NCI-H2107 (cell line): ENCODE results near the gene HIPK2.

Experiments
- DNase-seq: peaks from one replicate; lab custom pipeline; 2025; lab: John Stamatoyannopoulos, UW

HIPK2 gene

DNA sequence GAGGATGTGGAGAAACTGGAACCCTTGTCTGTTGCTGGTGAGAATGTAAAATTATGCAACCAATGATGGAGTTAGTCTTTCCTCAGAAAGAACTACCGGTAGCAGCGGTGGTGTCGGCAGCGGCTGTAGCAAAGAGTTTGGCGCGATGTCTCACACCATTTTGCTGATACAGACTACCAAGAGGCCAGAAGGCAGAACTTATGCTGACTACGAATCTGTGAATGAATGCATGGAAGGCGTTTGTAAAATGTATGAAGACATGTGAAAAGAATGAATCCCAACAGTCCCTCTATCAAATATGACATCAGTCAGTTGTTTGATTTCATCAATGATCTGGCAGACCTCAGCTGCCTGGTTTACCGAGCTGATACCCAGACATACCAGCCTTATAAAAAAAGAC, 243.7 kb downstream of the HIPK2 start:
- DNase-seq, result no peak

- DNase-seq, result no peak
Observed at GRCh38 chr7:139532636-139533155, 245.1 kb downstream of the HIPK2 start.

DNA sequence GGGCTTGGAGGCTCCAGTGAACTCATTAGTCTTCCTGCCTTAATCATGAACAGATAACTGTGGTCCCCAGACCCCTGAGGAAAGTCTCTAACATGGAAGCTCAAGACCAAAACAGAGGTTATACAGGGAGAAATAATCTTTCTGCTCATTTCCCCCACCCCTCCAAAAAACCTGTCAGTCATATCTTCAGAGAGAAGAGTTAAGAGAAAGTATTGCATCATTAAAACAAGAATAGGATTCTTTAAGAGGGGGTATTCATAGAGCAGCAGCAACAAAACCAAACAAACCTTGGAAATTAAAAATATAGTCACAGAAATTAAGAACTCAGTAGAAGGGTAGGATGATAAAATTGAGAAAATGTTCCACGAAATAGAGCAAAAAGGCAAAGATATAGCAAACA, 246.7 kb downstream of the HIPK2 start:
- DNase-seq, result no peak

DNA sequence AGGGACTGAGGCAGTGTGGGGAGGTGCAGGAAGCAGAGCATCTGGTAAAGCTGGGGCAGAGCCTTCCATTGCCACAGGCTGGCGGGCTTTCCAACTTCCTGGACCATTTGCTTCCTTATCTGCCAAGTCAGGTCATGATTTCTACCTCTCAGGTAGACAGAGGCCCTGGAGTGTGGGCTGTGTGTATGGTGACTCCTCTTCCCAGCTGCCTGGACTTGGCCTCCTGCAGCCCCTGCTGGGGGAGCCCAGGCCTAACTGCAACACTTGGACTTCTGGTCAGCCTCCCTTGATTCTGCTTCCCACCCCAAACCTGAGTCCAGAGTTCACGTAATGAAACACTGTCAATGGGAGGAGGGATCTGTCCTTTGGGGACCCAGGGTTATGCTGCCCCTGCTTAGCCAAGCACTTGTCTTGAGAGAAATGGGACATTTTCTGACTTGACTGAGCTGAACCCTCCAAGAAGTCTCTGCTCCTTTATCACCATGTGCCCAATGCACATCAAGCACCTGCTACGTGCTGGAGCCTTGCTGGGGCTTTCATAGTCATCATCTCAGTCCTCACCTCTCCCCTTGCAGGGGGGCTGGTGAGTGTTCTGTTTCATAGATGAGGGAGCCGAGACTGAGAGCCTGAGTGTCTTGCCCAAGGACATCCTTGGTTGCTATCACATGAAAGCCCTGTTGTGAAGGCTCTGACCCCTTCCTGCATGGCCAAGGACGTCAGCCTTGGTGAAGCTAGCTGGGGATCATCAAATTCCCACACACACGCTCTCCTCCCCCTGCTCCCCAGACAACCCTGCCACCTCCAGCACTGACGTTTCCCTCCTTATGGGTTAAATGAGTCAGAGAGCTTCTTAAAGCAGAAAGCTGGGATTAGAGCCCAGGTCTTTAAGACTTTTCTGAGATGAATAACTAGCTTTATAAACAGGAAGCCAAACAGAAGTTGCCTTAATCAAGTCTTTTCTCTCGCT, 250.9 kb downstream of the HIPK2 start:
- DNase-seq, result no peak

DNA sequence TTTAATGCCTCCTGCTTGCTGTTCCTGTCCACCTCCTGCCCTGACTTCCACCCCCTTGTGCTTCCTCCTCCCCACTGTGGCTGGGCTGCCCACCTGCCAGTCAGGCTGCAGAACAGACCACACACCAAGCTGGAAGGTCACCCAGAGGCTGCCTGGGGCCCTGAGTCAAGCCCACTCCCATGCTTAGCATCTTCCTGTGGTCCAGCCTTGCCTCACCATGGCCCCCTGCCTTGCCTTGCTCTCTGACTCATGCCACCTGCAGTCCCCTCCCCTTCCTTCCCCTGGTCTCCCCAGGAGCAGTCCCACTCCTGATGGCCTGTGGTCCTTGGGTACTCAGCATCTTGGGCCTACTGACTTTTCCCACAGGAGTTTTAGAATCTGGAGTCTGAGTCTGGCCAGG, 252.0 kb downstream of the HIPK2 start:
- DNase-seq, result no peak

- DNase-seq, result no peak
Observed at GRCh38 chr7:139525239-139525638, 252.6 kb downstream of the HIPK2 start.

- DNase-seq, result no peak
Observed at GRCh38 chr7:139523968-139524815, 253.6 kb downstream of the HIPK2 start.

DNA sequence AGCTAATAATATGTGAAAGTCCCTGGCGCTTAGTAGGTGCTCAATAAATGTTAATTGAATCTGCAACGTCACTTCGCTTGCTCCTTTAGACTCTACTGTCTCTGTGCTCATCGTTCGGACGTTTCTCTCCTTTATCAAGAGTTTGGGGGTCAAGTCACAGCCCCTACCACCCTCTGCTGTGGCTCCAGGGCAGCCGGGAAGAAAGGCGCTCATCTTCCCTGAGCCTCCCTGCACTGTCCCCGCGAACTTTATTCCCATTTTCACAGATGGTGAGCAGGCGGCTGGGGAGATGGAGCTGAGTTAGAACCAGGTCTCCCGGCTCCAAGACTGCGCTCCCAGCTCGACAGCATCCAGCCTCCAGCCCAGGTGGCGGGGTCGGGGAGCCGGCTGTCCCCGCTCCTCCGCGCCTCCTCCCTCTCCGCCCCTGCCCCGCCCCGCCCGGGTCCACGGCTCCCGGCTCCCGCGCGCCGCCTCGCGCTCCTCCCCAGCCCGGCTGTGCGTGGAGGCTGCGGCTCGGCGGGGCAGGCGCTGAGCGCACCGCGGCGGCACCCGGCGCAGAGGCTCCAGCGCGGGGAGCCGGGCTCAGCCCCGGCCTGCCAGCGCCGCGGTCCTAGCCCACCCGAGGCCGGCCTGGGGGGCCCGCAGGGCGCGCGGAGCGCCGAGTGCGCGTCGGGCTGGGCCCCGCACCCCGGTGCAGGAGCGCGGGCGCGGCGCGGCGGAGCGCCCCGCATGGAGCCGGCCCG, 254.4 kb downstream of the HIPK2 start, which contains the start of gene CLEC2L:
TSS of gene CLEC2L (plus strand) at position 487 of the 743 bp plus-strand sequence. CDS start at position 730, 243 bp downstream.
- DNase-seq, result no peak

- no peak for DNase-seq
Observed at GRCh38 chr7:139522830-139523198, 255.0 kb downstream of the HIPK2 start.

DNA sequence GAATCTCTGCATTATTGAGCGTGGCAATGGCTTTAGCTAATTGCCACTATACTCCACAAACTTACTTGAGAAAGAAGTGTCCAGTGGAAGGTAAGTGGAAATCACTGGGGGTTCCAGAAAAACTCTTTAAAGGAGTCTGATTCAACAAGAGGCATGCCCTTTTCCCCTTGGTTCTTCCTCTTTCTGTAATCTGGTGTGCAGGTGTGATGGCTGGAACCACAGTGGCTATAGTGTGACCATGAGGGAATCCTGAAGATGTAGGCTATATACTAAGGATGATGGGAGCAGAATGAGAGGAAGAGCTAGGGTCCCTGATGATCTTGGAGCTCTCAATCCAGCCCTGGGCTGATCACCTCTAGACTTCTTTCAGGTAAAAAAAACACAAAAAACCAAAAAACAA, 256.4 kb downstream of the HIPK2 start:
- no peak for DNase-seq

GRCh38 chr7:139515266-139515665, 262.5 kb downstream of the HIPK2 start:
- no peak for DNase-seq
